ENCODE data around the gene DISC1. TPM values are rescaled to one million over a fixed set of nuclear protein-coding genes. Genes with fewer than 3 reads are reported as not detected.

Gene DISC1
- total RNA-seq, 2 donors from 2014 or later, result 3.9 to 8.2 TPM

DNA sequence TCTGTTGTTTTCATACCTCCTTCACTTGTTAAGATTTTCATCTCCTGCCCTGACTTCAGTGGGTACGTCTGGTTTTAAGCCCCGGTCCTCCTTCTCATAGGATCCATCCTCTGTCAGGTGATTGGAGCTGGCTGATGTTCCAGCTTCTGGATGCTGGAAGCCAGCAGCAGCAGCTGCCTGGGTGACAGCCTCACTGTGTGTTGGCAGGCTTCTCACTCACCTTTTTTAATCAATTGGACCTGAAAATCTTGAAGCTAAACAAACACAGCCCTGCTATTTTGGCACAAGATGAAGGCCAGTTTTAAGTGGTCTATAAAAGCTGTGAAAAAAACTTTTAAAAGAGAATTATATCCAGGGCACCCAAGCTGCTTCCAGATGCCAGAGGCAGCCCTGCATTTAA is 181.0 kb downstream of the DISC1 start:
- Mint-ChIP-seq H3K4me3 (no peak overlapping the region), H3K4me1 (no peaks in the 10 kb centered on the region), H3K36me3 (ENCODE audit: low read depth) (no peaks in the 10 kb centered on the region), H3K9me3 (peaks cover under 1% of the 10 kb centered on the region), H3K27ac (no peak overlapping the region), H3K27me3 (no peaks in the 10 kb centered on the region)
- ATAC-seq (replicated peaks), result no peak

DNA sequence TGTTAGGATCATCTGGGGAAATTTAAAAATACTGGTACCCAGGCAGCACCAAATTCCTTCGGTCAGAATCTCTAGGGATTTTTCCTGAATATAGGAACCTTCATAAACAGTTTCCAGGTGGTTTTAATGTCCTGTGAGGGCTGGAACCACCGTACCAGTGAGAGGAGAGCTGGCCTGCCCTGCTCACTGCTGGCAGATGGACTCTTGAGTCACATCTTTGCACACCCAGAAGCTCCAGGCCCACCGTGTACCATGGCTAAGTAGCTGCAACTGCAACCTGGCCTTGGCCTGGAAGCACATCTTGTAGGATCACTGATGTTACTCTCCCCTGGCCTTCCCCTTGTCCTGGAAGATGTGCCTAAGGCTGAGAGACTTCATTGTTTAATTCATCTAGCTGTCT is 181.5 kb downstream of the DISC1 start:
- no peaks in the 10 kb centered on the region for H3K27me3 Mint-ChIP-seq
- no peaks in the 10 kb centered on the region for H3K9me3 Mint-ChIP-seq
- H3K36me3 Mint-ChIP-seq (ENCODE audit: low read depth), result no peaks in the 10 kb centered on the region
- H3K4me1 Mint-ChIP-seq, result no peaks in the 10 kb centered on the region
- no peak for ATAC-seq (replicated peaks)
- no peak overlapping the region for H3K27ac Mint-ChIP-seq
- H3K4me3 Mint-ChIP-seq, result no peak overlapping the region

DNA sequence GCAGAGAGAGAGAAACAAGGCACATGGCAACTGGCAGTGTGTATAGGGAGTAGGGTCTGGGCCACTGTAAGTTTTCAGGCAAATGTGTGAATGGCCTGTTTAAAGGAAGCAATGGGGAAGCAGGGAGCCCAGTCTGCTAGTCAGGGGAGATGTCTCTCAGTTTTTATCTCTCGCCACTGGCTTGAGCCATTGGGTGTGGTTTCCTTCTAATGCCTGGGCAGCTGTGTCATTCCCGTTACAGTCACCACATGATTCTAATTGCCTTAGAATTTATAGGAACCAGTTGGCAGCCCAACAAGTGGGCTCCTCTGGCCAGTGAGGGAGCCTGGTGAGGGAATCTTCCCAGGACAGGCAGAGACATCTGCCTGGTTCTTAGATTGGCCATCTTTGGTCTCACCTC is 182.4 kb downstream of the DISC1 start:
- no peak overlapping the region for H3K27ac Mint-ChIP-seq
- H3K4me1 Mint-ChIP-seq, result no peaks in the 10 kb centered on the region
- no peak for ATAC-seq (replicated peaks)
- H3K36me3 Mint-ChIP-seq (ENCODE audit: low read depth), result peaks cover 6% of the 10 kb centered on the region
- H3K9me3 Mint-ChIP-seq, result no peaks in the 10 kb centered on the region
- H3K27me3 Mint-ChIP-seq, result no peaks in the 10 kb centered on the region
- H3K4me3 Mint-ChIP-seq, result no peak overlapping the region

DNA sequence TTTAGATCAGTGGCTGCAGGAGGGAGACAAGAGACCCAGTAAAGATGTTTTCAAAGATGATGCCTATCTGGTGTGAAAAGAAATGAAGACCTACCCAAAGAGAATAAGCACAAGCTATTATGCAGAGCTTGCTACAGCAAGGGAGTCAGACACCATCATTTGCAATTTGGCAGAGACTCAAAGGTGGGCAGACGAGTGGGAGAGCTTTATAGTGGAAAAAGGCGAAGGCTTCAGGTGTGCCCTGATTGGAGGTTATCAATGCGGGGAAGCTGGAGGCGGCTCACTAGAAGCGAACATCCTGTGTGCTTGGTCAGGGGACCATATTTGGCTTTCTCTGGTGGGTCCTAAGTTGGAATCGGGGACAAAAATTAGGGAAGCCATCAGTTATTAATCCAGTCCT is 183.8 kb downstream of the DISC1 start:
- no peaks in the 10 kb centered on the region for H3K4me1 Mint-ChIP-seq
- no peak for ATAC-seq (replicated peaks)
- no peaks in the 10 kb centered on the region for H3K9me3 Mint-ChIP-seq
- no peak overlapping the region for H3K27ac Mint-ChIP-seq
- H3K36me3 Mint-ChIP-seq (ENCODE audit: low read depth), result peaks cover 10% of the 10 kb centered on the region
- no peaks in the 10 kb centered on the region for H3K27me3 Mint-ChIP-seq
- no peak overlapping the region for H3K4me3 Mint-ChIP-seq

DNA sequence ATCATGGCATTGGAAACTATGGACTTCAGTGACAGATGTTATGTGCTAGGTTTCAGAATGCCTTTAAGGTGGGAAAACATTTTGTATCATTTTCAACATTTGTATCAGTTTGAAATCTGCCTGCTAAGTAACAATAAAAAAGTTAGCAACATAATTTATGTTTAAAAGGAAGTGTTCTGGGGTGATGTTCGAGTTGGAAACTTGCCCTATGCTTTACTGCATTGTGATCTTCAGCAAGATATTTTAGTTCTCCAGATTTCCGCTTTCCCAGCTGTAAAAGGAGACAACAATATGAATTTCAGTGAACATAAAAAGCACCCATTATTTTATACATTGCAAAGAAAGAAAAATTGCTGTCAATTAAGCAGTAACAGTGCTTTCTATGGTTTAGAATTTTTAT is 187.4 kb downstream of the DISC1 start:
- no peaks in the 10 kb centered on the region for H3K9me3 Mint-ChIP-seq

DNA sequence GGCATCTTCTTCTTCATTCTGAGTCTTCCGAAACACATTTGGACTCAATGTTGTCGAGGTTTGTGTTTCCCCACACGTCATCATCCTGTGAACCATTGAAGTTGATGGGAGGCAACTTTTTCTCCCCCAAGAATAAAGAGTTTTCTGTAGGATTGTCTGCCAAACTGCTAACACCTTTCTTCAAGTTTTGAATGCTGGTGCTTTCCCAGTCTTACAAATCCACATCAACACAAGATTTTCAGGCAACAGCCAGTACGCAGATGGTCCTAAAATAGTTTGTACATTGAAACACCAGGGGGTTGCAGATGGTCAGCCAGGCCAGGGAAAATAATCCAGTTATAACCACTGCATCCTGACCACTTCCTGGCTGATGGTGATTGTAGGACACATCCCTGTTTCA is 187.9 kb downstream of the DISC1 start:
- no peaks in the 10 kb centered on the region for H3K4me1 Mint-ChIP-seq
- H3K9me3 Mint-ChIP-seq, result no peaks in the 10 kb centered on the region
- no peak overlapping the region for H3K27ac Mint-ChIP-seq
- no peak overlapping the region for H3K4me3 Mint-ChIP-seq
- ATAC-seq (replicated peaks), result no peak
- no peaks in the 10 kb centered on the region for H3K27me3 Mint-ChIP-seq
- peaks cover 23% of the 10 kb centered on the region for H3K36me3 Mint-ChIP-seq (ENCODE audit: low read depth)

More for the DNA sequence above, 187.4 kb downstream of the DISC1 start:
- Mint-ChIP-seq H3K4me3 (no peak overlapping the region), H3K4me1 (no peaks in the 10 kb centered on the region), H3K27me3 (no peaks in the 10 kb centered on the region), H3K27ac (no peak overlapping the region), H3K36me3 (ENCODE audit: low read depth) (peaks cover 21% of the 10 kb centered on the region)
- ATAC-seq (replicated peaks), result no peak

DNA sequence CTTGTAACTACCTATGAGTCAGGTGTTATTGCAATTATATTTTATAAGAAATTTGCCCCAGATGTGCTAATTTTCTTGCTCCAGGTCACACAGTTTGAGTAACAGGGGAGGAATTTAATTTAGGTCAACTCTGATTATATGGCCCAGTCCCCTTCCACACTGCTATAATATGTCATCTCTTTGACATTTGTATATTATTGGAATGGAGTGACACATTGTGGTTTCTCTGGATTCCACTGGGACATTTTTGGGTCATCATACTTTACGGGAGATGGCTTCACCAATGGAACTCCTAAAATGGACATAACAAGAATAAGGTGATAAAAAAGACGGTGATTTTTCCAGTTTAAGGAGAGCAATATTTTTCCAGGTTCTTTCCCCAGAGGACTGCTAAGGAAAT is 191.2 kb downstream of the DISC1 start:
- Mint-ChIP-seq H3K4me3 (no peak overlapping the region), H3K27ac (no peak overlapping the region), H3K9me3 (no peaks in the 10 kb centered on the region), H3K27me3 (no peaks in the 10 kb centered on the region), H3K4me1 (no peaks in the 10 kb centered on the region), H3K36me3 (ENCODE audit: low read depth) (peaks cover 32% of the 10 kb centered on the region)
- no peak for ATAC-seq (replicated peaks)

DNA sequence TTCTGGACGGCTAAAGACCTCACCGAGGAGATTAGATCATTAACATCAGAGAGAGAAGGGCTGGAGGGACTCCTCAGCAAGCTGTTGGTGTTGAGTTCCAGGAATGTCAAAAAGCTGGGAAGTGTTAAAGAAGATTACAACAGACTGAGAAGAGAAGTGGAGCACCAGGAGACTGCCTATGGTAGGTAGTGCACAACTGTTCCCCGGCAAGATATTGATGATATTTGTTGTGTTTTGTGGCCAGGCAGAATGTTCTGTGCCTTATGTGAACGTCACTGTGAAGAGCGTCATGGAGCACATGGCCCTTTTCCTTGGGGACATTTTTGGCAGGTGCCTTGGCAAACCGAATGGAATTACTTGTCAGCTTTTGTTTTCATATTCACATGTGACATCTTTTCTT is 191.7 kb downstream of the DISC1 start:
- Mint-ChIP-seq H3K27ac (no peak overlapping the region), H3K4me1 (no peaks in the 10 kb centered on the region)
- ATAC-seq (replicated peaks), result no peak

DNA sequence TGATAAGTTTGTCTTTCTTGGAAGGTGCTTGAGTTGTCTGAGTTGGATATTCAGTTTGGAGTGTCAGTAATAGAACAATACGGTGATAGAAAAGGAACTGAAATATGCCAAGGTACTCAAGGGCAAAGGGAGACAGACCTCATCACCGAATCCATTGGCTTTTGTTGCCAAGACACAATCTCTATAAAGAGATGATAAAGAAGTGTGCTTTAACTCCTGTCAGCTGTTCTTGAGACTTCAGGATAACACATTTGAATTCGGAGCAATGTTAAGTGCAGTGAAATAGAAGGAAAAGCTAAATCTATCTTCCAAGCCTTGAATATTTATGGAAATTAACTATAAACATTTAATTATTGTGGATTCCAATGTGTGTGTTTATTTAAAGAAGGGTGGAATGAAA is 194.7 kb downstream of the DISC1 start:
- Mint-ChIP-seq H3K4me1 (no peaks in the 10 kb centered on the region), H3K9me3 (no peaks in the 10 kb centered on the region)

More for the DNA sequence above, 191.7 kb downstream of the DISC1 start:
- Mint-ChIP-seq H3K36me3 (ENCODE audit: low read depth) (peaks cover 32% of the 10 kb centered on the region), H3K4me3 (no peak overlapping the region), H3K27me3 (no peaks in the 10 kb centered on the region), H3K9me3 (no peaks in the 10 kb centered on the region)

DNA sequence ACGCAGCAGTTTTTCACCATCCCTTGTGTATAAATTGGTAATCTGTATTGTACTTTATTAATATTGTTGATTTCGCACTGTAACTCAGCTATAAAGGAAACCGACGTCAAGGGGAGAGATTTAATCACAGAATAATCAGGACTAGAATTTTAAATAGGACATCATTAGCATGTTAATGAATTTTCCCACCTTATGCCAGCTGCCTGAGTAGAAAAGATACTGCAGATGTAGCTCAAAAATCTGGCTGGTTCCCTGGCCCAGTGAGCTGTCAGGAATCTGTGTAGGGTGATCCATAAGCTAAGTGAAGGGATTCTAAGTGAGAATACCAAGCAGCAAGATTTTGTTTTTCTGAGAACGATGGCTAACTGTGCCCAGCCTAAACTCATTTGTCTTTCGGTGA is 195.5 kb downstream of the DISC1 start:
- Mint-ChIP-seq H3K27me3 (no peaks in the 10 kb centered on the region), H3K4me1 (no peaks in the 10 kb centered on the region), H3K36me3 (ENCODE audit: low read depth) (peaks cover 36% of the 10 kb centered on the region), H3K27ac (no peak overlapping the region), H3K9me3 (no peaks in the 10 kb centered on the region), H3K4me3 (no peak overlapping the region)
- no peak for ATAC-seq (replicated peaks)

More for the DNA sequence above, 194.7 kb downstream of the DISC1 start:
- no peak overlapping the region for H3K27ac Mint-ChIP-seq
- no peaks in the 10 kb centered on the region for H3K27me3 Mint-ChIP-seq
- H3K4me3 Mint-ChIP-seq, result no peak overlapping the region
- H3K36me3 Mint-ChIP-seq (ENCODE audit: low read depth), result peaks cover 35% of the 10 kb centered on the region
- ATAC-seq (replicated peaks), result no peak

DNA sequence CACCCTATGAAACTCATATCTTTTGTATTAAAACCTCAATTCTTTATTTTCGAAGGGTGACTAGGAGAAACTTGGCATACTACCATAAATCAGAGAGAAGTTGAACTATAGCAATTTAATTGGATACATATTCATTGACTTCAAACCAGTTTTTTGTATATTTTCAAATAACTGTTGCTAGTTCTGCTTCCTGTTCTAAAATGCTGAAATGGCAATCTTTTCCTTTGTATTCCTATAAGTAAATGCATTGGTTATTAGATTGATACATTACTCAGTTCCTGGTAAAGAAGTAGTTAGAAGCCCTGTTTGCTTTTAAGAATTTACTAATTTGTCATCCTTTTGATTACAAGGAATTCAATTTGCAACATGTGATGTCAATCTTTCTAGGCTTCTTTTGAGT is 200.0 kb downstream of the DISC1 start:
- no peak overlapping the region for H3K4me3 Mint-ChIP-seq
- H3K36me3 Mint-ChIP-seq (ENCODE audit: low read depth), result peaks cover 14% of the 10 kb centered on the region
- no peaks in the 10 kb centered on the region for H3K27me3 Mint-ChIP-seq
- no peaks in the 10 kb centered on the region for H3K4me1 Mint-ChIP-seq
- H3K27ac Mint-ChIP-seq, result no peak overlapping the region
- ATAC-seq (replicated peaks), result no peak
- H3K9me3 Mint-ChIP-seq, result no peaks in the 10 kb centered on the region

DNA sequence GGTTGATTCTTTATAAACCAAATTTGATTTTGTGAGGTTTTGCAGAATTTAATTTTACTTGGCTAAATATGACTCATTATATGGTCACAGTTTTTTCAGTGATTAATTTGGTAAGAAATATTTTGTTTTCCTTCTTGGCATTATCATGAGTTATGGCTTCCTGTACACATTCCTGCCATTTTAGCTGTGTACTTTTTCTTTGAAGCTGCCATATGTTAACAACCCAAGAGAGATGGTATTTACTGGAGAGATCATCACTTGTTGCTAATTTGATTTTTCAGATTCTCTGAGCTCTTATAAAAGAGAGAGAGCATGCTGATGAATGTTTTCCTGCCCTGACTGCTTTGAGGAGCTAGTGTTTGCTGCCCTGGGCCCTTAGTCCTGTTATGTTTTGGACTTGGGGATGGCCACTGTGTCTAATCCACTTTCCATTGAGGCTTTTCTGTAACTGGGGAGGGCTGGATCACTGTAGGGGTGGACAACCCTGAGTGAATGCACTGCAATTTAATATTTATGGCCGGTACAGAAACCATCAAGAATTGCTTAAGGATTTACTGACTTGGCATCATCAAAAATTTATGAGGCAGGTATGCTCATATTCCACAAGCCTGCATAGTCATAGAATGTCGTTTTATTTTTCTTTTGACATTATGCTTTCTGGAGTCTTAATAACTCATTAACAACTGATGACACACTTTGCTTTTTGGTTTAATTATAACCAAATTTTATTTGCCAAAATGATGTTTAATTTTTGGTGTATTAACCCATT is 200.9 kb downstream of the DISC1 start:
- Mint-ChIP-seq H3K36me3 (ENCODE audit: low read depth) (peaks cover 14% of the 10 kb centered on the region), H3K27ac (no peak overlapping the region), H3K9me3 (no peaks in the 10 kb centered on the region), H3K27me3 (no peaks in the 10 kb centered on the region), H3K4me1 (no peaks in the 10 kb centered on the region), H3K4me3 (no peak overlapping the region)
- no peak for ATAC-seq (replicated peaks)

DNA sequence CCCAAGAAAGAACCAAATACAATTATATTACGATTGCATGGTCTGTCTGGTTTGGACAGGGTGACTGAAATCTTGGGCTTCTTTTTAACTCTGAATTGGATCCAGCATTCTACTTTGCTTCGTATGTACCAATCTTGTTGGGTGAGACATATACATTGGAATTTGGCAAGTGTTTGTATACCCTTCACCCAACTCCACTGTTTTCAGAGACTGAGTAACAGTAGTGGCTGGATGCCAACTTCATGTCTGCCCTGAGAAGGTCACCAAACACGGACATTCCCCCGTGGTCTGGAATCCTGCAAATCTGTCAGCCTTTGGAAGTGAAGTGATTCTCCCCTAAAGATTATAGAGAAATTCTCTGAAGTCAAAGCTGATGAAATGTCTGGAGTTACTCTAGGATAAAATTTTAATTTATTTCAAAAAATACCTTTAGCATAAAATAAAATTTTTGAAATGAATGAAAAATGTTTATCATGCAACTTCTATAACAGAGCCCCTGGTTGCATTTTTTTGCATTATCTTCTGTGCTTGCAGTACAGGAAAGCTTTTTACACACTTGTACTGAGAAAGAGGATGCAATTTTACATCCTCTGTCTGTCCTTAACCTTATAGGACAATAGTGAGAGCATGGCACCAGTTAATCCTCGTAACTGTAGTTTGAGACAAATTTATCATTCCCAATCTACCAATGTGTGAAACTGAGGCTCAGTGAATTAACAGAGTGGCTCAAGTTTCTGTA is 201.8 kb downstream of the DISC1 start:
- ATAC-seq (replicated peaks), result no peak
- H3K9me3 Mint-ChIP-seq, result no peaks in the 10 kb centered on the region
- no peaks in the 10 kb centered on the region for H3K4me1 Mint-ChIP-seq
- H3K36me3 Mint-ChIP-seq (ENCODE audit: low read depth), result peaks cover 14% of the 10 kb centered on the region
- no peak overlapping the region for H3K4me3 Mint-ChIP-seq
- no peaks in the 10 kb centered on the region for H3K27me3 Mint-ChIP-seq
- no peak overlapping the region for H3K27ac Mint-ChIP-seq

DNA sequence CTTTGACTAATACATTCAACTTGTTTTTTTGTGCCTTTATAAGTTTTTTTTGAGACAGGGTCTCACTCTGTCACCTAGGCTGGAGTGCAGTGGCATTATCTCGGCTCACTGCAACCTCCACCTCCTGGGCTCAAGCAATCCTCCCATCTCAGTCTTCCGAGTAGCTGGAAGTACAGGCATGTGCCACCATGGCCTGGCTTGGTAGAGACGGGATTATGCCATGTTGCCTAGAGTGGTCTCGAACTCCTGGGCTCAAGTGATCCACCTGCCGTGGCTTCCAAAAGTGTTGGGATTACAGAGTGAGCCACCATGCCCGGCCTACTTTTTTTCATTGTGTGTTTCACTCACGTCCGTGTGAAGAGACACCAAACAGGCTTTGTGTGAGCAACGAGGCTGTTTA is 202.7 kb downstream of the DISC1 start:
- no peak for ATAC-seq (replicated peaks)
- no peaks in the 10 kb centered on the region for H3K27me3 Mint-ChIP-seq
- H3K9me3 Mint-ChIP-seq, result no peaks in the 10 kb centered on the region
- H3K36me3 Mint-ChIP-seq (ENCODE audit: low read depth), result peaks cover 14% of the 10 kb centered on the region
- H3K27ac Mint-ChIP-seq, result no peak overlapping the region
- H3K4me1 Mint-ChIP-seq, result no peaks in the 10 kb centered on the region
- H3K4me3 Mint-ChIP-seq, result no peak overlapping the region

DNA sequence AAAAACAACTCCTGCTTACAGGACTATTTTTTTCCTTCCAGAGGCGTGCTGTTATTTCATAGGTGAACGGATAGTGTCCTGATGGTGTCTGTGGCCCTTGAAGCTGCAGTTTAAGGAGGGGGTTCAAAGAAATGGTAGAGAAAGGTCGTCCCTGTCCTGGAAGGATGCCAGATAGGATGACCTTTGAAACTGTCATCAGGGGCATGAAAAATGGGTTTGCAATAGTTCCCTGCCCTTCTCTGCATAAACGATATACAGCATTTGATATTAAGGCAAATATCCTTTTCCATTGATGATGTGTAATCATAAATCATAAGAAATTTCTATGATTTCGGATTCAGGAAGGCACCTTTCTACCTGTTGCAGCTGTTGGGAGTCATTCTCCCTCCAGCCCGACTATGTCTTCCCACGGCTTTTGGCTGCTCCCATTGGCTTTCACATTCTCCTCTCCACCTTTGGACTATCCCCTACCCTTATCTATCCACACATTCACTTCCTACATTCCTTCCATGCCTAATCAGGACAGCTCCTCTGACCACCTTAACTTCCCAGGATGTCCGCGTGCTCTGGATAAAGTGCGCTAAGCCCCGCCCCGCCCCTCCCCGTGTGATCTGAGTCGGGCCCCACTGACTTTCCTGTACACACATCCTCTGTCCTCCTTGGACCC is 209.8 kb downstream of the DISC1 start:
- Mint-ChIP-seq H3K27me3 (no peaks in the 10 kb centered on the region), H3K4me1 (no peaks in the 10 kb centered on the region), H3K27ac (no peak overlapping the region), H3K9me3 (no peaks in the 10 kb centered on the region), H3K36me3 (ENCODE audit: low read depth) (no peaks in the 10 kb centered on the region), H3K4me3 (no peak overlapping the region)
- ATAC-seq (replicated peaks), result no peak
